SKM-1 treated with dmso at 0.1 percent for 144 hours (cell line): ENCODE measurements around the gene MNAT1.

Source experiments
- DNase-seq: peaks from one replicate; lab custom pipeline; 2025; ENCODE audit not compliant: unreplicated experiment; lab: John Stamatoyannopoulos, UW

The MNAT1 gene

DNA sequence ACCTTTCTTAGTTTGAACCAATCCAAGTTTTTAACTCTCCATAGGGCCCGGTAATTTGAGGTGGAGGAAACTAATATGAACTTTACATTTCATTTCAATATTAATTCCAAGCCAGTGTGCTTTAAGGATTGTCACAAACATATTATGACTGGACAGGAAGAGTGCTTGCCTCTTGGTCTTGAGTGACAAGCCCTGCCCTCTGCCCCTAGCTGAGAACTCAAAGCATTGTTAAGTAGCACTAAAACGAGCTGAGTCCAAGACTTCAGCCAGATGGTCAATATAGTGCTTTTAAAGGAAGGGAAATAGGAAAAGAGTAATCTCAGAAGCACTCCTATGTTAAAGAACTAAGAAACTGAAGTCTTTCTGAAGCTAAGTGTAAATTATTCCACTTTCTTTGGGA, 229.2 kb downstream of the MNAT1 start:
- DNase-seq, result no peak

GRCh38 chr14:60964904-60965303, 230.3 kb downstream of the MNAT1 start:
- no peak for DNase-seq

- no peak for DNase-seq
These were observed 230.8 kb downstream of the MNAT1 start for GRCh38 chr14:60965402-60965801.

- no peak for DNase-seq
These were observed 233.5 kb downstream of the MNAT1 start for GRCh38 chr14:60968099-60968498.

DNA sequence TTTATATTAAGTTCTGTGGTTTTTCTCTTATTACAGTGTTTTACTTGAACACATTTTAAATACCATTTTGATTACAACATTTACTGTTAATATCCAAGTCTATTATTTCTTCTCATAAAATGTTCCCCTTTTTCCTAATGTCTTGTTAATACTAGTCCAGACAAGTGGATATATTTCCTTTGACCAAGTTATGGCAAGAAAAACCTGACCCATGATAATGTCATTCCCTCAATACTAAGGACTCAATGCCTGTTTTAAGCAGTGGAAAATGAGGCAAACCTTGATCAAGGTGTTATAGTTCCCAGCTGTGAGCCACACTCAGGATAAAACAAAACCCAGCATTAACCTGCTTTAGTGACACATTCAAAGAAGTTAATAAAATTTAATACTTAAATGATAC, 234.1 kb downstream of the MNAT1 start:
- no peak for DNase-seq

DNA sequence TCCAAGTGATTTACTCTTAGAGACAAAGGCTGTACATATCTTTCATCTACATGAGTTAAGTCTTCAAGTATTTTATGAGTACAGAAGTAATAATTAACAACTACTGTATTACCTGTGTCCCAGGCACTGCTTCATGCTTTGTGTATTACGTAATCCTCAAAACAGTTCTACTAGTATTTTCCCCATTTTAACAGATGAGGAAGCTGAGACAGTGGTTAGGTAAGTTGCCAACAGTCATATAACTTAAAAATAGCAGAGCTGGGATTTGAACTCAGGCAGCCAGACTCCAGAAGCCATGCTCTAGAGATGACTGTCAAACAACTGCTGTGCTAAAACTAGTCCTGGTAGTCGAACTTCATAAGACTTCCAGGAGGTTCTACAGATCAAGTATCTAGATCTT, 235.6 kb downstream of the MNAT1 start:
- peak; percentile 20 for DNase-seq

- no peak for DNase-seq
These were observed 236.7 kb downstream of the MNAT1 start for GRCh38 chr14:60971271-60971670.

GRCh38 chr14:60972295-60972694, 237.7 kb downstream of the MNAT1 start:
- DNase-seq, result no peak

DNA sequence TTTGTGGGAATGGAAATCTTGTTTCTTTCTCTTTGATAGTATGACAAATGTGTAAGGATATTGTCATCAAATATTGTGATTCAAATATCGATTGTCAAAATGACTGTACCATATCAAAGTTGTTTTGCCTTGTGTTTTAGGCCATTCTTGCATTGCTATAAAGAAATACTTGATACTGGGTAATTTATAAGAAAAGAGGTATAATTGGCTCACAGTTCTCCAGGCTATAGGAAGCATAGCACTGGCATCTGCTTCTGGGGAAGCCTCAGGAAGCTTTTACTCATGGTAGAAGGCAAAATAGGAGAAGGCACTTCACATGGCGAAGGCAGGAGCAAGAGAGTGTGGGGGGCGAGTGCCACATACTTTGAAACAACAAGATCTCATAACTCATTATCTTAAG, 238.5 kb downstream of the MNAT1 start:
- DNase-seq, result no peak

- no peak for DNase-seq
These were observed 239.6 kb downstream of the MNAT1 start for GRCh38 chr14:60974090-60974651.

DNA sequence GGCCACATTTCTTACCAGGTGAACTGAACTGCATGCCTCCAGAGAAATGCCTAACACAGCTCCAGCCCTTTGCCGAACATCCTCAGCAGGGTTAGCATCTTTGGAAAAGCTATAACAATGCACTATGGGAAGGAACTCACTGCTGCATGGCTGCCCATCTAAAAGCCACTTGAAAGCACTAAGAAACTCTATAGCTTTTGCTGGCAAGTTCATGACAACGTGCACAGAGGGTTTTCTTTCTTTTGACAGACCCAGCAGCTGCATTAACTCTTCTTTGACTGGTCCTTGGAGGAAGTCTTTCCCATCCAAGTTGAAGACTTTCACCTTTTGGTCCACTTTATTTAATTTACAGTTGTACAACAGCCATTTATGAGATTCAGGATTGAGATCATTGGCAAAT, 241.0 kb downstream of the MNAT1 start:
- no peak for DNase-seq

GRCh38 chr14:60977847-60978246, 243.3 kb downstream of the MNAT1 start:
- DNase-seq, result no peak

DNA sequence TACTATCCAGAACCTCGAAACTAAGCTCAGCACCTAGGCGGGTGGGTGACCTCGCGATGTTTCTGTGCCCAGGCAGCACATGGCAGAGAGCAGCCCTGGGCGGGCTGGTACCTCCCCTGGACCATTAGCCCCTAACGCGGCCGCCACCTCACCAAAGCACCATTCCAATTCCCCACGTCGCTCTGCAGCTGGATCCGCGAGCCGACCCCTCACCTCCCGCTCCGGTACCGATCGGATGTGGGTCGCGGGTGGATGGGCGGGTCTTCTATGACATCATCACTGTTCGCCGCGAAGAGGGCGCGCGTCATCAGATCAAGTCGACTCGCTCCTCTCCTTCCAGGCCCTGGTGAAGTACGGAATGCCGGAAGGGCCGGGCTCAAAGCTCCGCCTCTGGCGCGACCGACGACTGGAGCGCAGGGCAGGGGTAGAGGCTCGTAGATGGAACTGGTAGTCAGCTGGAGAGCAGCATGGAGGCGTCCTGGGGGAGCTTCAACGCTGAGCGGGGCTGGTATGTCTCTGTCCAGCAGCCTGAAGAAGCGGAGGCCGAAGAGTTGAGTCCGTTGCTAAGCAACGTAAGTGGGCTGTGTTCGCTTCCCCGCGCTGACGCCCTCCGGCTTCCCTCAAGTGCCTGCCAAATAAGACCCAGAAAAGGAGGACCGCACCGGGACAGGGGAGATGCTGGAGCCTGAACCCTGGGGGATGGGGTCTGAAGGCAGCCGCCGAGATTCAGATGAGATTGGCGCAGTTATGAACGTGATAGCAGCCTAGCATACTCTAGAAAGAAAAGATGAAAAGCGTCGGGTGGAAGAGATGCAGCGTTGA, 246.5 kb downstream of the MNAT1 start, which contains the start of the genes SLC38A6 and TRMT5:
Gene SLC38A6 (plus strand): TSS at position 435 of the 822 bp plus-strand sequence. CDS start 33 bp downstream, at position 468.
Gene TRMT5 (minus strand): TSS at position 269 of the 822 bp plus-strand sequence. CDS start 106 bp downstream, at position 163.
- DNase-seq, result peak; percentile 50

DNA sequence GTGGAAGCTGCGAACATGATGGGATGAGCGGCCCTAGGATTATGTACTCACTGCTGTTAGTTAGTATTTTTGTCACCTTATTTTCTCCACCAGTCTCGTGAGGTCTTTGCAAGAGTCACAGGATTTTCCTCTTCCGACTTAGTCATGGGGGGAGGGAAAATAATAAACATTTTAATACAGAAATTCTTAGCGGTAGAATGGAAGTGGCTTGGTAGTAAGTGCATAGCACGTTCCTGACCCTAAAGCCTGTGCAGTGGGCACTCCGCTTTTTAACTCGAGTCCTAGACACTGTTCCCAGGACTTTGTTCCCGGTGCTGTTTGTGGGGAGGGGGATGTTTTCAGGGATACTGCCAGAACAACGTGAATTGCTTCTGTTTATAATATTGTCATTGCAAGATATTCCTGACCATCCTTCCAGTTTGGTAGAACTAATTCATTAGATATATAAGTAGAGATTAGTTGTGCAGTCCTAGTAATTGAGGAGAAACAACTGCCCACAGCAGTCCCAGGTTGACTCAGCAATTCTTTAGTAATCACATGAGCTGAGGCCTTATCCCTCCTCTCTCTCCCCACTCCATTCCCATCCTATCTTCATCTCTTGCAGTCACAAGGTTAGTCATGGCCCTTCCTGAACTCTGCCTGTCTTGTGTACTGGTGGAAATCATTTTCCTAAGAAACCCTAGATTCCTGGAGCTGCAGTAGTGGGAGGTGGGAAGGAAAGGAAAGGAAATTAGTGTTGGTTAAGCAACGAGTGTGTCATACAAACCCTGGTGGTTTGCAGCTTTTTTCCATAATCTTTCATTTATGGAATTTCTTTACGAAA, 247.3 kb downstream of the MNAT1 start:
- no peak for DNase-seq

DNA sequence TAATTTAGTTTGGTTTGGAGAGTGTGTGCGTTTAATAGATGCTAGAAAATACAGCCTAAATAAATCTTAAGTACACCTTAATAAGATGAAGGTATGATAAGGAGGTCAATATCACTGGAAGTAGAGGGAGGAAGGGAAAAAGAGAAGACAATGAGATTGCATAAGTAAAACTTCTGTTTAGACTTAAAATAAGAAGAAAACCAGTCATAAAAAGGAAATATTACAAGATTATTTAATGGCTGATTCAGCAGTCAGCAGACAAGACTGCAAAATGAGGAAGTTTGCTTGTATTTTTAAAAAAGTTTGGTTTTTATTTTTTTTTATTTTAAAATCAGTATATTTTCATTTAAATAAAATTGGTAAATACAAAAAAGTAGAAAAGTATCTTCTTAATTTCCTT, 249.6 kb downstream of the MNAT1 start:
- no peak for DNase-seq

DNA sequence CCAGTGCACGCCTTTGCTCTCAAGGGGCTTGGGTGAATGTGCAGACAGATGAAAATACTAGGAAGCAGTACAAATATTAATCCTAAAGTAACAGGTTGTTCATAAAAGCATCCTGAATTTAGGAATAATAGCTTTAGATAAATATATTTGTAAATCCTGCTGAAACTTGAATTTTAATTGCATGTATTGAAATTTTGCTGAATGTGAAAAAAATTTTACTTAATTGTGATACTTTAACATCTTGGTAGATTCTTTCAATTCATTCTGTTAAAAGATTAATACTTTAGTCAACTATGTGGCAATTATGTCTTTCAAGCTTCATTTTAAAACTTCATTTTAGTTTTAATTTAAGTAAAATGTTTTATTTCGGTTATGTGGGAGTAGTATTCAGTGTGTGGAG, 251.9 kb downstream of the MNAT1 start:
- no peak for DNase-seq

DNA sequence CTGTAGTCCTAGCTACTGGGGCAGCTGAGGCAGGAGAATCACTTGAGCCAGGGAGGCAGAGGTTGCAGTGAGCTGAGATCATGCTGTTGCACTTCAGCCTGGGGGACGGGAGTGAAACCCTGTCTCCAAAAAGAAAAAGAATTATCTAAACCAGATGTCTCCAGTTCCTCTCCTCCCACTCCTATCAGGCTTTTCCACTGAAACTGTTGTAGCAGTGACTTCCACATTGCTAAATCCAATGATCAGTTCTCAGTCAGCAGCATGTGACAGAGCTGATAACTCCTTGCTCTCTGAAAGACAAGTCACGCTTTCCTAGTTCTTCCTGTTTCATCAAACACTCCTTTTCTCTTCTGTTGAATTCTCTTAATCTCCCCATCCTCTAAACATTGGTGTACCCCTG, 255.0 kb downstream of the MNAT1 start:
- no peak for DNase-seq

DNA sequence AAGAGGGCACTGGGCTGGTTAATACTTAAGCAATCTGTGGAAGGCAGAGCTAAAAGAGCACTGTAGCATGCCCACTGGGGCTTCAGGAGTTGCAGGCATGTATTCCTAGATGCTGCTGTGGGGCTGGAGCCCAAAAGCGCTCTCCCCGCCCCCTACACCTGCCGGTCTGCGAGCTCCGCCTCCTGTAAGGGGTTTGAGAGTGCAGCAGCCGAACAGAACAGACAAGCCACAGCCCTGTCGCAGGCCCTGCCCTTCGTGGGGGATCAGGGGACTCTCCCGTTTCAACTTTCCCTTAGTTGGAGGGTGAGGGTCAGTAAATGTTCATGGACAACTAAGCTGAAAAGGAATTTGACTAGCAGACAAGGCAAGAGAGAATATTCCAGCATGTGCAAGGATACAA, 264.1 kb downstream of the MNAT1 start:
- DNase-seq, result no peak

DNA sequence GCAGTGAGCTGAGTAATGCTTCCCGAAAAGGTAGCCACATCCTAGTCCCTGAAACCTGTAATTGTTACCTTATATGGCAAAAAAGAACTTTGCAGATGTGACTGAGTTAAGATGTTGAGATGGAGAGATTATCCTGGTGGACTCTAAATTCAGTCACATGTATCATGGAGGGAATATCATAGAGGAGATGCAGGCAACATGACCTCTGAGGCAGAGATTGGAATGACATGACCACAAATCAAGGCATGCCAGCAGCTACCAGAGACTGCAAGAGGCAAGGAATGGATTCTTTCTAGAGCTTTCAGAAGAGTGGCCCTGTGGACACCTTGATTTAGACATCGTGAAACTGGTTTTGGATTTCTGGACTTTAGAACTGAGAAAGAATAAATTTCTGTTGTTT, 265.0 kb downstream of the MNAT1 start:
- no peak for DNase-seq

GRCh38 chr14:61003571-61003970, 269.0 kb downstream of the MNAT1 start:
- no peak for DNase-seq

GRCh38 chr14:61019537-61019936, 285.0 kb downstream of the MNAT1 start:
- DNase-seq, result no peak
